HG02678 (cell line): Measurements from ENCODE around the gene SCFD2.

Experiments
- ATAC-seq: cut with Tn5 transposase; IDR thresholded peaks from one replicate; pipeline ENCODE4 v1.9.1; 2021; ENCODE audit warnings: mild to moderate bottlenecking, moderate library complexity; ENCODE audit not compliant: unreplicated experiment

The SCFD2 gene

GRCh38 chr4:52866734-52867133 lies 499.1 kb downstream of the SCFD2 start:
- no peak for ATAC-seq

GRCh38 chr4:52865300-52865699 lies 500.6 kb downstream of the SCFD2 start:
- no peak for ATAC-seq

GRCh38 chr4:52864793-52865192 lies 501.1 kb downstream of the SCFD2 start:
- ATAC-seq, result no peak

- ATAC-seq, result no peak
Observed at GRCh38 chr4:52863324-52863723, 502.5 kb downstream of the SCFD2 start.

- no peak for ATAC-seq
Observed at GRCh38 chr4:52862639-52863161, 503.2 kb downstream of the SCFD2 start.

GRCh38 chr4:52861879-52862616 lies 503.8 kb downstream of the SCFD2 start, which contains the start of gene RASL11B:
Gene RASL11B, plus strand, starts transcription at chr4:52862317. Its CDS starts 191 bp downstream, at chr4:52862508.
- ATAC-seq, result peak; percentile 99

- no peak for ATAC-seq
Observed at GRCh38 chr4:52861171-52861823, 504.6 kb downstream of the SCFD2 start.

GRCh38 chr4:52860361-52860760 lies 505.5 kb downstream of the SCFD2 start:
- ATAC-seq, result no peak

- ATAC-seq, result no peak
Observed at GRCh38 chr4:52856801-52857200, 509.1 kb downstream of the SCFD2 start.

- no peak for ATAC-seq
Observed at GRCh38 chr4:52853351-52853750, 512.5 kb downstream of the SCFD2 start.

GRCh38 chr4:52852711-52853110 lies 513.1 kb downstream of the SCFD2 start:
- no peak for ATAC-seq

- ATAC-seq, result no peak
Observed at GRCh38 chr4:52852041-52852440, 513.8 kb downstream of the SCFD2 start.

GRCh38 chr4:52850406-52851124 lies 515.3 kb downstream of the SCFD2 start:
- ATAC-seq, result no peak

GRCh38 chr4:52848254-52848653 lies 517.6 kb downstream of the SCFD2 start:
- ATAC-seq, result no peak

GRCh38 chr4:52846502-52846901 lies 519.4 kb downstream of the SCFD2 start:
- ATAC-seq, result no peak

GRCh38 chr4:52844596-52844995 lies 521.3 kb downstream of the SCFD2 start:
- no peak for ATAC-seq

- no peak for ATAC-seq
Observed at GRCh38 chr4:52843958-52844357, 521.9 kb downstream of the SCFD2 start.

- no peak for ATAC-seq
Observed at GRCh38 chr4:52843351-52843750, 522.5 kb downstream of the SCFD2 start.

GRCh38 chr4:52842792-52843191 lies 523.1 kb downstream of the SCFD2 start:
- ATAC-seq, result no peak

GRCh38 chr4:52841682-52842456 lies 524.0 kb downstream of the SCFD2 start:
- no peak for ATAC-seq
